NCI-H82 treated with DMSO at 0.1 percent for 48 hours (cell line): Measurements from ENCODE around the gene LGALS14.

Experiments used
- DNase-seq: peaks from one replicate; lab custom pipeline; 2025; ENCODE audit not compliant: unreplicated experiment; lab: John Stamatoyannopoulos, UW

Gene LGALS14

DNA sequence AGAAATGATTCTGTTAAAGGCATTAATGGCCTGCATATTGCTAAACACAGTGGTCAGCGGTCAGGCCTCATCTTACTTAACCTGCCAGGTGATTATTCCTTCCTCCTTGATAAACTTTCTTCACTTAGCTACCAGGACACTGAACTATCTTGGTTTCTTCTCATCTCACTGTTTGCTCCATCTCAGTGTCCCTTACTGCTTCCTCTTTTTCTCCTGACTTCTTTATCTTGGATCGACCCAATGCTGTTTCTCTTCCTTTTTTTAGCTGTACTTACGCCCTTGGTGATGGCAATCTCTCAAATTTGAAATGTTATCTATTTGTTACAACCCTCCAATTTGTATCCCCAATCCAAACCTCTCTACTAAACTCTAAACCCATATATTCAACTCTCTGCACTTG lies 41.4 kb downstream of the LGALS14 start:
- no peak for DNase-seq

DNA sequence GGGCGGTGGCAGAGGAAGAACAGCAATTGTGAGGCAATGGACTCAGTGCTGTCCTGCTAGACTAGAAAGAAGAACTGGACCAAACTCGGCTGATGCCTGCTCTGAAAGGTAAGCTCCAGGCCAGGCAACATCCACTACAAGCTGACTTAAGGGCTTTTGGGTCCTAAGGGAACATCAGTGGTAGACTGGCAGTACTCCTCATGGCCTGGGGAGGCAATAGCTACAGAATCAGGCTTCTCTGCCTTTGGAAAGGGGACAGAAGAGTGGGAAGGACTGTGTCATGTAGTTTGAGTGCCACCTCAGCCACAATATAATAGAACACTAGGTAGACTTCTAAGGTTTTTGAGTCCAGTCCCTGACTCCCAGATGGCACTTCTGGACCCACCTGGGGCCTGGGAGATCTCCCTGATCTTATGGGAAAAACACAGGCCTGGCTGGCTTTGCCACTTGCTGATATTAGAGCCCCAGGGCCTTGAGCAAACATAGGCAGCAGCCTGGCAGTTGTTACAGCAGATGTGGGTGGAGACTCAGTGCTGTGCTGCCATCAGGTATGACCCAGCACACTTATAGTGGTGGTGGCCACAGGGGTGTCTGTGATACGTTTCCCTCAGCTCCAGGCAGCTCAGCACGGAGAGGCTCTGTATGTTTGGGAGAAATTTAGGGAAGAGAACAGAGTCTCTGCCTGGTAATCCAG lies 42.7 kb downstream of the LGALS14 start:
- no peak for DNase-seq

DNA sequence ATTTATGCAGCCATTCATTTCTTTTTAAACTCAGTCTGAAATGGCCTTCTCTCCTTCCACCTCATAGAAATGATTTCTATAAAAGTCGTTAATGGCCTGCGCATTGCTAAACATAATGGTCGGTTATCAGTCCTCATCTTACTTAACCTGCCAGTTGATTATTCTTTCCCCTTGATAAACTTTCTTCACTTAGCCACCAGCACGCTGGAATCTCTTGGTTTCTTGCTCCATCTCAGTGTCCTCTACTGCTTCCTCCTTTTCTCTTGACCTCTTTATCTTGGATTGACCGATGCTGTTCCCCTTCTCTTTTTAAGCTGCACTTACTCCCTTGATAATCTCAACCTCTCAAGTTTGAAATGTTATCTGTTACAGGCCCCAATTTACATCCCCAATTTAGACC lies 45.7 kb downstream of the LGALS14 start:
- DNase-seq, result no peak

DNA sequence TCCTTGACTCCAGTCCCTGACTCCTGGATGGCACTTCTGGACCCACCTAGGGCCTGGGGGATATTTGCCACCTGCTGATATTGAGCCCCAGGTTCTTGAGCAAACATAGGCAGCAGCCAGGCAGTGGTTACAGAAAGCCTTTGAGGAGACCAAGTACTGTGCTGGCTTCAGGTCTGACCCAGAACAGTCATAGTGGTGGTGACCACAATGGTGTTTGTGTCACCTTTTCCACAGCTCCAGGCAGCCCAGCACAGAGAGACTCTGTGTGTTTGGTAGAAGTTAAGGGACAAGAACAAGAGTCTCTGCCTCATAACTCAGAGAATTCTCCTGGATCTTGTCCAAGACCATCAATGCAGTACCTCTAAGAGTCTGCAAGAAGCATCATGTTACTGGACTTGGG lies 48.1 kb downstream of the LGALS14 start:
- DNase-seq, result no peak

DNA sequence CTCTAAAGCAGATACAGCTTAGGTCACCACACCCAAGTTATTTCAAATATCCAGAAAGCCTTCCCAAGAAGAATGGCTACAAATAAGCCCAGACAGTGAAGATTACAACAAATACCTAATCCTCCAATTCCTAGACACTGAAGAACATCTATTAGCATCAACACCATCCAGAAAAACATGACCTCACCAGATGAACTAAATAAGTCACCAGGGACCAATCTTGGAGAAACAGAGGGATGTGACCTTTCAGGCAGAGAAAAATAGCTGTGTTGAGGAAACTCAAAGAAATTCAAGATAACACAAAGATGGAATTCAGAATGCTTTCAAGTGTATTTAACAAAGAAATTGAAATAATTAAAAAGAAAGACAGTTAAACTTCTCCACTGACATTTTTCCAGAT lies 48.5 kb downstream of the LGALS14 start:
- DNase-seq, result no peak

DNA sequence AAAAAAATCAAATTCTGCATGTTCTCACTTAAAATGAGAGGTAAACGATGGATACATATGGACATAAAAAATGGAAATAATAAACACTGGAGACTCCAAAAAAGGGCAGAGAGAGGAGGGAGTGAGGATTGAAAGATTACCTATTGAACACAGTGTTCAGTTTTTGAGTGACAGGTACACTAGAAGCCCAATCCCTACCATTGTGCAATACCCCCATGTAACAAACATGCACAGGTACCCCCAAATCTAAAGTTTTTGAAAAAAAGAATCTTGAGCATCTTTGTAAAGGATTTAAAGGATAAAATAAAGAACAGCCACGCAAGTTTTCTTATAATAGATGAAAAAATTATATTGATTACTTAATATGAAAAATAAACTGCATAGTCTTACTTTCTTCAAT lies 50.3 kb downstream of the LGALS14 start:
- no peak for DNase-seq

DNA sequence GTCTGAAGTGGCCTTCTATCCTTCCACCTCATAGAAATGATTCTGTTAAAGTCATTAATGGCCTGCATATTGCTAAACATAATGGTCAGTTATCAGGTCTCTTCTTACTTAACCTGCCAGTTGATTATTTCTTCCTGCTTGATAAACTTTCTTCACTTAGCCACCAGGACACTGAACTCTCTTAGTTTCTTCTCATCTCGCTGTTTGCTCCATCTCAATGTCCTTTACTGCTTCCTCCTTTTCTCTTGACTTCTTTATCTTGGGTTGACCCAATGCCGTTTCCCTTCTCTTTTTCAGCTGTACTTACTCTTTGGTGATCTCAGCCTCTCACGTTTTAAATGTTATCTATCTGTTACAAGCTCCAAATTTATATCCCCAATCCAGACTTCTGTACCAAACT lies 50.7 kb downstream of the LGALS14 start:
- no peak for DNase-seq
